A673 (cell line): ENCODE results near the gene ASL. TPM values are rescaled to one million over a fixed set of nuclear protein-coding genes. Genes with fewer than 3 reads are reported as not detected.

Source experiments
- BruUV-seq: library from RNA; stranded (reverse); fragments of 400-500 nt; replicated peaks from 2 replicates; lab custom pipeline; 2021; lab: Mats Ljungman, UMichigan
- CTCF ChIA-PET: fragments of 300-600 bp; sonication (Branson Sonifier 250); formaldehyde crosslinking; loops from one replicate; lab custom pipeline; 2022; ENCODE audit warnings: antibody characterized with exemption; lab: Charles Lee
- POLR2A ChIA-PET: fragments of 300-600 bp; sonication (Branson Sonifier 250); formaldehyde crosslinking; loops from one replicate; lab custom pipeline; 2022; ENCODE audit warnings: antibody characterized with exemption; ENCODE audit not compliant: low non-redundant PET; lab: Charles Lee
- DNase-seq: peaks from one replicate; pipeline ENCODE4 v3.0.0-alpha.2; 2015; ENCODE audit warnings: low spot score
- H3K27ac ChIP-seq: fragments of 200-600 bp; sonication (generic); 2 replicates; pipeline ENCODE4 v1.5.1; 2016; ENCODE audit warnings: mixed run types, low read depth, mild to moderate bottlenecking, mixed read lengths, antibody characterized with exemption, low read length; ENCODE audit not compliant: poor library complexity, severe bottlenecking
- H3K27me3 ChIP-seq: fragments of 200-600 bp; sonication (generic); replicated peaks from 2 replicates; pipeline ENCODE4 v1.6.1; 2017; ENCODE audit warnings: mixed run types, low read depth, mild to moderate bottlenecking, mixed read lengths, antibody characterized with exemption, low read length; ENCODE audit not compliant: insufficient read depth, poor library complexity
- H3K36me3 ChIP-seq: fragments of 200-600 bp; sonication (generic); 2 replicates; pipeline ENCODE4 v1.6.1; 2016; ENCODE audit warnings: mixed run types, mild to moderate bottlenecking, mixed read lengths, antibody characterized with exemption, low read length; ENCODE audit not compliant: insufficient read depth, poor library complexity, severe bottlenecking
- H3K4me1 ChIP-seq: fragments of 200-600 bp; sonication (generic); 2 replicates; pipeline ENCODE4 v1.6.1; 2017; ENCODE audit warnings: mixed run types, mild to moderate bottlenecking, mixed read lengths, antibody characterized with exemption, low read length; ENCODE audit not compliant: insufficient read depth, poor library complexity, severe bottlenecking
- H3K4me3 ChIP-seq: fragments of 200-600 bp; sonication (generic); 2 replicates; pipeline ENCODE4 v1.5.1; 2016; ENCODE audit warnings: low read depth, mixed run types, mild to moderate bottlenecking, mixed read lengths, low read length; ENCODE audit not compliant: poor library complexity, severe bottlenecking
- H3K9me3 ChIP-seq: fragments of 200-600 bp; sonication (generic); 2 replicates; pipeline ENCODE4 v1.6.1; 2016; ENCODE audit warnings: mixed run types, low read depth, mild to moderate bottlenecking, mixed read lengths, antibody characterized with exemption, low read length; ENCODE audit not compliant: poor library complexity, severe bottlenecking
- CTCF ChIP-seq: fragments of 300-800, 200-600 bp; sonication (generic); conservative IDR thresholded peaks from 2 replicates; pipeline ENCODE4 v1.5.1; 2017; ENCODE audit warnings: low read depth, mild to moderate bottlenecking, antibody characterized with exemption, low read length, moderate library complexity, mixed read lengths
- EZH2 ChIP-seq: fragments of 200-600 bp; sonication (generic); IDR thresholded peaks from 2 replicates; pipeline ENCODE4 v1.6.1; 2017; ENCODE audit warnings: borderline replicate concordance, low read depth, mild to moderate bottlenecking, mixed read lengths, antibody characterized with exemption, low read length; ENCODE audit not compliant: poor library complexity, severe bottlenecking
- intact Hi-C: fragments of 100-400 bp; cut with micrococcal nuclease; formaldehyde crosslinking; loops from one replicate; pipeline ENCODE4 v1.10.0; 2022; ENCODE audit not compliant: unreplicated experiment
- total RNA-seq: library from RNA; stranded (reverse); gene quantifications from 2 replicates; pipeline ENCODE4 v1.2.3, GENCODE V29; 2021

Gene ASL
- total RNA-seq, 1 experiment from 2014 or later, result 10.7 TPM

GRCh38 chr7:66140924-66141323 is 65.3 kb downstream of the ASL start:
- ChIA-PET POLR2A (no interaction called here), CTCF (interaction anchor here (0.5 to 1.0 kb wide), 5 partner anchors 14 to 813 kb away, joined by 3 to 9 read pairs (median 5); no protein-coding TSS in a partner anchor)
- no peaks in the 10 kb centered on the region for H3K4me1 ChIP-seq
- DNase-seq, result peak; percentile 65
- no peaks in the 10 kb centered on the region for H3K9me3 ChIP-seq
- peak; percentile 63 for TF ChIP-seq CTCF
- TF ChIP-seq EZH2, result no peak
- intact Hi-C loops, result no loop called here
- H3K4me3 ChIP-seq, result no peak overlapping the region
- no peak overlapping the region for H3K27ac ChIP-seq
- H3K27me3 ChIP-seq, result no peaks in the 10 kb centered on the region
- peaks cover 43% of the 10 kb centered on the region for H3K36me3 ChIP-seq
- BruUV-seq, result no TSS peak

GRCh38 chr7:66142334-66142733 is 66.7 kb downstream of the ASL start:
- H3K4me1 ChIP-seq, result no peaks in the 10 kb centered on the region
- TF ChIP-seq CTCF, result no peak
- no peak for TF ChIP-seq EZH2
- DNase-seq, result no peak
- peaks cover 49% of the 10 kb centered on the region for H3K36me3 ChIP-seq
- POLR2A ChIA-PET, result no interaction called here
- no TSS peak for BruUV-seq
- no peaks in the 10 kb centered on the region for H3K27me3 ChIP-seq
- H3K4me3 ChIP-seq, result no peak overlapping the region
- intact Hi-C loops, result no loop called here
- no peak overlapping the region for H3K27ac ChIP-seq
- CTCF ChIA-PET, result no interaction called here
- H3K9me3 ChIP-seq, result no peaks in the 10 kb centered on the region

GRCh38 chr7:66142996-66143395 is 67.4 kb downstream of the ASL start:
- H3K27me3 ChIP-seq, result no peaks in the 10 kb centered on the region
- no peaks in the 10 kb centered on the region for H3K9me3 ChIP-seq
- POLR2A ChIA-PET, result no interaction called here
- H3K4me3 ChIP-seq, result no peak overlapping the region
- TF ChIP-seq CTCF (no peak), EZH2 (no peak)
- peaks cover 55% of the 10 kb centered on the region for H3K36me3 ChIP-seq
- intact Hi-C loops, result no loop called here
- CTCF ChIA-PET, result no interaction called here
- no peak overlapping the region for H3K27ac ChIP-seq
- no TSS peak for BruUV-seq
- DNase-seq, result no peak
- no peaks in the 10 kb centered on the region for H3K4me1 ChIP-seq

Other genes with a start within 250 kb of the ASL start
- 30.5 and 36.8 TPM in 2 replicates for gene VKORC1L1, start 202.7 kb upstream of the ASL start, total RNA-seq
- 65.1 and 65.6 TPM in 2 replicates for gene GUSB, start 93.6 kb upstream of the ASL start, total RNA-seq
- 36.6 and 42.5 TPM in 2 replicates for gene CRCP, start 39.0 kb downstream of the ASL start, total RNA-seq
- 8.0 and 11.0 TPM in 2 replicates for gene TPST1, start 129.5 kb downstream of the ASL start, total RNA-seq